GM12878 (cell line): ENCODE measurements around the gene SLC15A5. TPM values are rescaled to one million over a fixed set of nuclear protein-coding genes. Genes with fewer than 3 reads are reported as not detected.

Experiments used
- ATAC-seq: fragments of 200-7000 bp; cut with Tn5 transposase; 3 replicates; pipeline ENCODE4 v1.9.1; 2020; ENCODE audit warnings: mild to moderate bottlenecking, moderate library complexity
- BruUV-seq: library from RNA; stranded (reverse); fragments of 400-500 nt; replicated peaks from 2 replicates; lab custom pipeline; 2021; lab: Mats Ljungman, UMichigan
- CTCF ChIA-PET: fragments of 300-600 bp; sonication (Branson Sonifier 250); formaldehyde crosslinking; extraction: SDS; loops from one replicate; lab custom pipeline; 2021; ENCODE audit warnings: inconsistent platforms; lab: Yijun Ruan, JAX
- POLR2A ChIA-PET: fragments of 350-600 bp; formaldehyde crosslinking; extraction: SDS; loops from one replicate; lab custom pipeline; 2021; ENCODE audit warnings: inconsistent platforms; lab: Charles Lee
- RAD21 ChIA-PET: fragments of 300-600 bp; sonication (Branson Sonifier 250); formaldehyde crosslinking; loops from one replicate; lab custom pipeline; 2023; ENCODE audit warnings: antibody characterized with exemption; ENCODE audit not compliant: unreplicated experiment; lab: Charles Lee
- SMC1A ChIA-PET: fragments of 300-600 bp; sonication (Branson Sonifier 250); formaldehyde crosslinking; loops from one replicate; lab custom pipeline; 2023; ENCODE audit not compliant: unreplicated experiment, uncharacterized antibody; lab: Charles Lee
- DNase-seq: peaks from one replicate; pipeline ENCODE4 v3.0.0-alpha.2; 2011; ENCODE audit warnings: low read depth, low spot score
- FAIRE-seq: peaks from 3 replicates; lab custom pipeline; 2011; peaks lifted over from hg19 to GRCh38; lab: Jason Lieb, UNC
- H2AFZ ChIP-seq: 2 replicates; pipeline ENCODE4 v1.6.0; 2011; ENCODE audit warnings: low read depth, low read length, control low read depth; ENCODE audit not compliant: control insufficient read depth
- H3K27ac ChIP-seq: 2 replicates; pipeline ENCODE4 v1.5.1; 2011; ENCODE audit warnings: control low read depth; ENCODE audit not compliant: control insufficient read depth, insufficient read depth
- H3K27me3 ChIP-seq, 2 experiments: replicated peaks in 1 of 2; 2 replicates each; pipeline versions ENCODE4 v1.6.0 to v1.6.1; 2011; ENCODE audit warnings: low read length in 1 of 2; ENCODE audit not compliant: control insufficient read depth in 2 of 2, insufficient read depth in 2 of 2
- H3K36me3 ChIP-seq, 2 experiments: 2 replicates each; pipeline ENCODE4 v1.5.1; 2011; ENCODE audit warnings: low read length in 1 of 2; ENCODE audit not compliant: control insufficient read depth in 2 of 2, insufficient read depth in 2 of 2
- H3K4me1 ChIP-seq: 2 replicates; pipeline ENCODE4 v1.6.1; 2011; ENCODE audit warnings: mild to moderate bottlenecking, low read length, moderate library complexity, mixed read lengths; ENCODE audit not compliant: control insufficient read depth, insufficient read depth
- H3K4me2 ChIP-seq: 2 replicates; pipeline ENCODE4 v1.6.0; 2011; ENCODE audit warnings: control low read depth; ENCODE audit not compliant: control insufficient read depth, insufficient read depth
- H3K4me3 ChIP-seq: fragments of 200-600 bp; sonication (generic); 2 replicates; pipeline ENCODE4 v1.5.1; 2016
- H3K79me2 ChIP-seq: 2 replicates; pipeline ENCODE4 v1.6.0; 2011; ENCODE audit warnings: low read length; ENCODE audit not compliant: control insufficient read depth, insufficient read depth
- H3K9ac ChIP-seq: 2 replicates; pipeline ENCODE4 v1.8.0; 2011; ENCODE audit warnings: low read length, control low read depth, mixed read lengths; ENCODE audit not compliant: control insufficient read depth, insufficient read depth
- H3K9me3 ChIP-seq: replicated peaks from 3 replicates; pipeline ENCODE4 v1.5.1; 2011; ENCODE audit warnings: mild to moderate bottlenecking, low read length; ENCODE audit not compliant: control insufficient read depth, insufficient read depth
- H4K20me1 ChIP-seq: 2 replicates; pipeline ENCODE4 v1.6.0; 2011; ENCODE audit not compliant: control insufficient read depth, insufficient read depth
- ATF3 ChIP-seq: IDR thresholded peaks from 2 replicates; pipeline ENCODE4 v1.6.1; 2011; ENCODE audit warnings: low read depth, mild to moderate bottlenecking, low read length, moderate library complexity, borderline replicate concordance; ENCODE audit errors: extremely low read depth
- CBX3 ChIP-seq: fragments of 200-600 bp; sonication (generic); IDR thresholded peaks from 2 replicates; pipeline ENCODE4 v1.6.1; 2016; ENCODE audit warnings: low read depth, borderline replicate concordance
- HDGF ChIP-seq: fragments of 450-650 bp; IDR thresholded peaks from 2 replicates; pipeline ENCODE4 v1.6.1; 2016; ENCODE audit warnings: antibody characterized with exemption
- IKZF1 ChIP-seq: fragments of 450-650 bp; conservative IDR thresholded peaks from 2 replicates; pipeline ENCODE4 v1.6.1; 2017; ENCODE audit warnings: antibody characterized with exemption, mild to moderate bottlenecking
- IRF5 ChIP-seq: fragments of 450-650 bp; IDR thresholded peaks from 2 replicates; pipeline ENCODE4 v1.6.1; 2017; ENCODE audit warnings: borderline replicate concordance
- KAT2A ChIP-seq: conservative IDR thresholded peaks from 2 replicates; pipeline ENCODE4 v1.6.1; 2011; ENCODE audit warnings: low read depth, low read length; ENCODE audit not compliant: control insufficient read depth
- MXI1 ChIP-seq: fragments of 150-350 bp; IDR thresholded peaks from 2 replicates; pipeline ENCODE4 v1.6.1; 2011; ENCODE audit warnings: low read depth, mild to moderate bottlenecking, inconsistent platforms, low read length, improper control_type of control experiment
- RBBP5 ChIP-seq: fragments of 200-600 bp; sonication (generic); conservative IDR thresholded peaks from 2 replicates; pipeline ENCODE4 v1.6.1; 2016
- SMC3 ChIP-seq: IDR thresholded peaks from 2 replicates; pipeline ENCODE4 v1.6.1; 2011; ENCODE audit warnings: low read length, improper control_type of control experiment, borderline replicate concordance
- ZNF217 ChIP-seq: fragments of 450-650 bp; IDR thresholded peaks from 2 replicates; pipeline ENCODE4 v1.6.1; 2017; ENCODE audit warnings: antibody characterized with exemption, mild to moderate bottlenecking
- ZNF622 ChIP-seq: fragments of 450-650 bp; IDR thresholded peaks from 2 replicates; pipeline ENCODE4 v1.6.1; 2017; ENCODE audit warnings: mild to moderate bottlenecking, inconsistent platforms
- WGBS: methylation state at CpG from one replicate; pipeline ENCODE4 v1.1.6; 2016; ENCODE audit warnings: low lambda C conversion rate; ENCODE audit not compliant: insufficient replicate concordance, insufficient coverage; ENCODE audit errors: missing lambda C conversion rate; 5-methylcytosine and 5-hydroxymethylcytosine counted together
- in situ Hi-C: fragments of 300-500 bp; cut with MboI; formaldehyde crosslinking; loops from 9 replicates; pipeline ENCODE4 v1.14.3; 2018; ENCODE audit warnings: mixed read lengths
- intact Hi-C: fragments of 100-400 bp; cut with micrococcal nuclease; formaldehyde crosslinking; loops from one replicate; pipeline ENCODE4 v1.14.2; 2022; ENCODE audit not compliant: unreplicated experiment
- polyA plus RNA-seq, 11 experiments: library from polyadenylated mRNA; depleted of rRNA in 4 of 11; unstranded in 6 of 11; stranded (reverse) in 5 of 11; fragments of >200 nt; fragmentation: Nextera tagmentation in 4 of 11; fragmentation: Illumina TruSeq in 1 of 11; extraction: Ambion mirVana in 4 of 11; extraction: Trizol in 1 of 11; gene quantifications; 1 replicate in 1 of 11; 2 replicates in 10 of 11; pipeline versions ENCODE4 v1.2.1 to v1.2.3, GENCODE V29; 2011 to 2016; ENCODE audit warnings: inconsistent platforms in 2 of 11, missing spikeins in 2 of 11, low read depth in 1 of 11
- total RNA-seq, 4 experiments: library from RNA; depleted of rRNA in 3 of 4; stranded (reverse); fragments of >200 nt in 3 of 4; fragmentation: Illumina TruSeq in 1 of 4; extraction: Trizol in 1 of 4; gene quantifications; 2 replicates each; pipeline versions ENCODE4 v1.2.1 to v1.2.3, GENCODE V29; 2013 to 2021
- TF ChIP-seq, protein P1 (sequence below): fragments of 450-650 bp; IDR thresholded peaks from 2 replicates; pipeline ENCODE4 v1.6.1; 2016; ENCODE audit warnings: mild to moderate bottlenecking

Gene SLC15A5
- total and polyA plus RNA-seq, 10 of the 15 experiments (the other 5 are each of a cell fraction or from before 2014, with no cell fraction given) = not detected

- ChIA-PET POLR2A (no interaction called here), RAD21 (no interaction called here), CTCF (interaction anchor here (1.7 kb wide), 1 partner anchor 20 kb away, joined by 5 read pairs; no protein-coding TSS in a partner anchor), SMC1A (interaction anchor here (0.6 to 1.3 kb wide), 4 partner anchors 11 to 112 kb away, joined by 3 read pairs; no protein-coding TSS in a partner anchor)
- Histone ChIP-seq H3K27ac (no peak overlapping the region), H3K27me3 (no peaks in the 10 kb centered on the region), H4K20me1 (no peaks in the 10 kb centered on the region), H3K9ac (no peak overlapping the region), H3K4me2 (no peak overlapping the region), H3K79me2 (no peaks in the 10 kb centered on the region), H2AFZ (no peak overlapping the region), H3K9me3 (no peaks in the 10 kb centered on the region), H3K4me1 (no peaks in the 10 kb centered on the region), H3K36me3 (no peaks in the 10 kb centered on the region)
- intact Hi-C loops (no loop called here), in situ Hi-C loops (no loop called here)
- no peak for DNase-seq
- ATAC-seq = no peak
- no TSS peak for BruUV-seq
- TF ChIP-seq, protein P1, sequence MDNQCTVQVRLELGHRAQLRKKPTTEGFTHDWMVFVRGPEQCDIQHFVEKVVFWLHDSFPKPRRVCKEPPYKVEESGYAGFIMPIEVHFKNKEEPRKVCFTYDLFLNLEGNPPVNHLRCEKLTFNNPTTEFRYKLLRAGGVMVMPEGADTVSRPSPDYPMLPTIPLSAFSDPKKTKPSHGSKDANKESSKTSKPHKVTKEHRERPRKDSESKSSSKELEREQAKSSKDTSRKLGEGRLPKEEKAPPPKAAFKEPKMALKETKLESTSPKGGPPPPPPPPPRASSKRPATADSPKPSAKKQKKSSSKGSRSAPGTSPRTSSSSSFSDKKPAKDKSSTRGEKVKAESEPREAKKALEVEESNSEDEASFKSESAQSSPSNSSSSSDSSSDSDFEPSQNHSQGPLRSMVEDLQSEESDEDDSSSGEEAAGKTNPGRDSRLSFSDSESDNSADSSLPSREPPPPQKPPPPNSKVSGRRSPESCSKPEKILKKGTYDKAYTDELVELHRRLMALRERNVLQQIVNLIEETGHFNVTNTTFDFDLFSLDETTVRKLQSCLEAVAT = no peak
- TF ChIP-seq RBBP5 (no peak), IRF5 (no peak), ZNF622 (no peak), IKZF1 (no peak), SMC3 (no peak), KAT2A (no peak), ZNF217 (no peak), MXI1 (no peak), ATF3 (no peak), HDGF (no peak), CBX3 (no peak)
- TF ChIP-seq, all 136 proteins: peak for 0
- FAIRE-seq = no peak
- H3K4me3 ChIP-seq = no peak overlapping the region
- WGBS = 0% methylated on average over 4 of the region's 4 CpGs
Observed at GRCh38 chr12:16197600-16197999, 79.9 kb downstream of the SLC15A5 start.
